Testis (tissue), 2 donors: ENCODE data around the gene GALNT18.

Experiments
- CTCF ChIP-seq, 3 experiments: fragments of 450-650 bp in 2 of 3; fragments of 200-600 bp in 1 of 3; sonication (generic) in 1 of 3; IDR thresholded peaks; one replicate each; pipeline ENCODE4 v1.5.1; 2016 to 2019; ENCODE audit warnings: antibody characterized with exemption in 3 of 3, mild to moderate bottlenecking in 2 of 3, moderate library complexity in 1 of 3
- POLR2A ChIP-seq: fragments of 450-650 bp; IDR thresholded peaks from one replicate; pipeline ENCODE4 v1.6.1; 2017; ENCODE audit warnings: antibody characterized with exemption, mild to moderate bottlenecking, moderate library complexity

- TF ChIP-seq CTCF (IDR thresholded peaks at IDR 0.05) (no peak), POLR2A (no peak)
Observed at GRCh38 chr11:11262171-11262920, 359.5 kb downstream of the GALNT18 start.
